ENCODE results near the gene DVL2.

DVL2 gene

GRCh38 chr17:7179317-7180254, 54.7 kb downstream of the DVL2 start, which contains the start of gene ASGR1:
Gene ASGR1, minus strand, starts transcription at chr17:7179370. Its CDS starts 807 bp downstream, at chr17:7178563.
- Histone ChIP-seq H3K36me3 (ENCODE audit: insufficient read depth) (no peaks in the 10 kb centered on the region), H3K4me1 (ENCODE audit: low read depth, poor library complexity, severe bottlenecking) (no peaks in the 10 kb centered on the region), H3K27me3 (ENCODE audit: insufficient read depth, low read depth) (no peaks in the 10 kb centered on the region), H3K79me2 (ENCODE audit: insufficient read depth, low read depth) (no peaks in the 10 kb centered on the region), H4K20me1 (ENCODE audit: insufficient read depth) (no peaks in the 10 kb centered on the region), H3K4me2 (no peak within 1 kb of the TSS), H3K27ac (no peak within 1 kb of the TSS), H3K4me3 (IDR thresholded peaks at IDR 0.05; ENCODE audit: insufficient read depth, low read depth, low read length) (no peak within 1 kb of the TSS), H2AFZ (ENCODE audit: low read depth) (no peak within 1 kb of the TSS), H3K9ac (no peak within 1 kb of the TSS)
- TF ChIP-seq CTCF (conservative IDR thresholded peaks at IDR 0.05; ENCODE audit: low read depth, low read length) = no peak

GRCh38 chr17:7178973-7179316, 55.4 kb downstream of the DVL2 start:
- H3K4me3 ChIP-seq (IDR thresholded peaks at IDR 0.05; ENCODE audit: insufficient read depth, low read depth, low read length) = no peak overlapping the region
- no peaks in the 10 kb centered on the region for H4K20me1 ChIP-seq (ENCODE audit: insufficient read depth)
- no peaks in the 10 kb centered on the region for H3K36me3 ChIP-seq (ENCODE audit: insufficient read depth)
- no peaks in the 10 kb centered on the region for H3K79me2 ChIP-seq (ENCODE audit: insufficient read depth, low read depth)
- TF ChIP-seq CTCF (conservative IDR thresholded peaks at IDR 0.05; ENCODE audit: low read depth, low read length) = no peak
- no peak overlapping the region for H3K9ac ChIP-seq
- H3K4me1 ChIP-seq (ENCODE audit: low read depth, poor library complexity, severe bottlenecking) = no peaks in the 10 kb centered on the region
- no peak overlapping the region for H3K4me2 ChIP-seq
- no peaks in the 10 kb centered on the region for H3K27me3 ChIP-seq (ENCODE audit: insufficient read depth, low read depth)
- H3K27ac ChIP-seq = no peak overlapping the region
- H2AFZ ChIP-seq (ENCODE audit: low read depth) = no peak overlapping the region

GRCh38 chr17:7177954-7178477, 56.3 kb downstream of the DVL2 start:
- H3K27ac ChIP-seq = no peak overlapping the region
- TF ChIP-seq CTCF (conservative IDR thresholded peaks at IDR 0.05; ENCODE audit: low read depth, low read length) = no peak
- H4K20me1 ChIP-seq (ENCODE audit: insufficient read depth) = no peaks in the 10 kb centered on the region
- H2AFZ ChIP-seq (ENCODE audit: low read depth) = peak overlapping the region; percentile 22; the same call in 1 of the 2 replicates
- H3K9ac ChIP-seq = no peak overlapping the region
- 0 out of 2 replicates have a peak overlapping the region, but pooled peaks have one; percentile 42 for H3K4me2 ChIP-seq
- no peaks in the 10 kb centered on the region for H3K79me2 ChIP-seq (ENCODE audit: insufficient read depth, low read depth)
- H3K4me3 ChIP-seq (IDR thresholded peaks at IDR 0.05; ENCODE audit: insufficient read depth, low read depth, low read length) = no peak overlapping the region
- no peaks in the 10 kb centered on the region for H3K4me1 ChIP-seq (ENCODE audit: low read depth, poor library complexity, severe bottlenecking)
- no peaks in the 10 kb centered on the region for H3K36me3 ChIP-seq (ENCODE audit: insufficient read depth)
- H3K27me3 ChIP-seq (ENCODE audit: insufficient read depth, low read depth) = no peaks in the 10 kb centered on the region

- Histone ChIP-seq H3K4me3 (IDR thresholded peaks at IDR 0.05; ENCODE audit: insufficient read depth, low read depth, low read length) (no peak overlapping the region), H4K20me1 (ENCODE audit: insufficient read depth) (no peaks in the 10 kb centered on the region), H3K27ac (no peak overlapping the region), H3K4me2 (0 out of 2 replicates have a peak overlapping the region, but pooled peaks have one; percentile 42), H3K36me3 (ENCODE audit: insufficient read depth) (no peaks in the 10 kb centered on the region), H3K9ac (no peak overlapping the region), H3K4me1 (ENCODE audit: low read depth, poor library complexity, severe bottlenecking) (no peaks in the 10 kb centered on the region), H3K79me2 (ENCODE audit: insufficient read depth, low read depth) (no peaks in the 10 kb centered on the region), H2AFZ (ENCODE audit: low read depth) (peak overlapping the region; percentile 22; the same call in 1 of the 2 replicates), H3K27me3 (ENCODE audit: insufficient read depth, low read depth) (no peaks in the 10 kb centered on the region)
- TF ChIP-seq CTCF (conservative IDR thresholded peaks at IDR 0.05; ENCODE audit: low read depth, low read length) = peak; percentile 56
These were observed 56.9 kb downstream of the DVL2 start for GRCh38 chr17:7177191-7177953.

Measured in KMS-11 (cell line).